HG02885 (cell line): Measurements from ENCODE around the gene ACSL4.
A peak's percentile ranks its signal among the peaks of the same experiment; 100 is the strongest.
"Not testable (repeated sequence)": the region's sequence is repeated elsewhere in the genome, so short reads cannot be mapped to it uniquely, and the experiment has no call there.

Experiments used
- ATAC-seq: cut with Tn5 transposase; IDR thresholded peaks from one replicate; pipeline ENCODE4 v1.9.1; 2021; ENCODE audit warnings: mild to moderate bottlenecking; ENCODE audit not compliant: unreplicated experiment, poor library complexity

The ACSL4 gene

GRCh38 chrX:109732807-109733612 lies at the start of gene ACSL4:
Gene ACSL4 (minus strand): TSS chrX:109733257. CDS start chrX:109683363, 49,894 bp downstream.
- peak; percentile 80 for ATAC-seq

GRCh38 chrX:109777749-109778148 lies 44.7 kb upstream of the ACSL4 start:
- no peak for ATAC-seq

- ATAC-seq, result no peak
These were observed 43.9 kb upstream of the ACSL4 start for GRCh38 chrX:109776986-109777385.

- ATAC-seq, result no peak
These were observed 43.4 kb upstream of the ACSL4 start for GRCh38 chrX:109776432-109776831.

- ATAC-seq, result no peak
These were observed 42.3 kb upstream of the ACSL4 start for GRCh38 chrX:109775386-109775785.

- ATAC-seq, result peak; percentile 96
These were observed 41.6 kb upstream of the ACSL4 start for GRCh38 chrX:109774706-109775105.

GRCh38 chrX:109774136-109774535 lies 41.1 kb upstream of the ACSL4 start:
- ATAC-seq, result no peak

- peak; percentile 54 for ATAC-seq
These were observed 40.3 kb upstream of the ACSL4 start for GRCh38 chrX:109773374-109773773.

GRCh38 chrX:109770780-109771179 lies 37.7 kb upstream of the ACSL4 start:
- no peak for ATAC-seq

- no peak for ATAC-seq
These were observed 27.8 kb upstream of the ACSL4 start for GRCh38 chrX:109760922-109761250.

- no peak for ATAC-seq
These were observed 27.3 kb upstream of the ACSL4 start for GRCh38 chrX:109760209-109760921.

GRCh38 chrX:109753256-109753655 lies 20.2 kb upstream of the ACSL4 start:
- ATAC-seq, result no peak

- ATAC-seq, result no peak
These were observed 18.6 kb upstream of the ACSL4 start for GRCh38 chrX:109751698-109752097.

GRCh38 chrX:109749207-109749606 lies 16.1 kb upstream of the ACSL4 start:
- no peak for ATAC-seq

- ATAC-seq, result no peak
These were observed 14.6 kb upstream of the ACSL4 start for GRCh38 chrX:109747681-109748080.

GRCh38 chrX:109742722-109743121 lies 9.7 kb upstream of the ACSL4 start:
- ATAC-seq, result no peak

GRCh38 chrX:109740896-109741295 lies 7.8 kb upstream of the ACSL4 start:
- ATAC-seq, result not testable (repeated sequence)

GRCh38 chrX:109740433-109740809 lies 7.4 kb upstream of the ACSL4 start:
- ATAC-seq, result no peak

GRCh38 chrX:109739625-109740432 lies 6.8 kb upstream of the ACSL4 start:
- no peak for ATAC-seq

- no peak for ATAC-seq
These were observed 2.2 kb upstream of the ACSL4 start for GRCh38 chrX:109735202-109735744.

GRCh38 chrX:109733613-109734083 lies 591 bp upstream of the ACSL4 start:
- peak; percentile 44 for ATAC-seq
